ENCODE measurements around the gene ATP2A1.

DNA sequence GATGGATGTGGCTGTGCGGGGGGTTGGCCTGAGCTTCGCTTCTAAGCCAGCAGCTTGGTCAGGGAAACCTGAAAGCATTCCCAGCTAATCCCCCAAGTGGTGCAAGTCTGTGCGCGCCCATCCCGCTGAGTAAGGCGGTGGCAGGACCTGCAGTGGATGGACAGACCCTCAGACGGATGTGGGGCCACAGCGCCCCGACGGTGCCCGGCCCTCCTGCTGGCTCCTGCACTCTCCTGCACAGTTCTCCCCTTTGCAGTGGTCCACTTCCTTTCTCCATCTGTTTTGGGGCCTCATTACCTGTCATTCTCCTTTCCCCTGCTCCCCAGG lies 2.3 kb downstream of the ATP2A1 start:
- TF ChIP-seq CTCF (optimal IDR thresholded peaks at IDR 0.05 in 1 of 3, IDR thresholded peaks at IDR 0.05 in 1 of 3, conservative IDR thresholded peaks at IDR 0.05 in 1 of 3; ENCODE audit: extremely low read depth in 1 of 3, insufficient read depth in 2 of 3, low read length in 3 of 3) (no peak), EZH2 (IDR thresholded peaks at IDR 0.05; ENCODE audit: low read length) (no peak)
